K562 (cell line): ENCODE data around the gene CEP120. TPM values are rescaled to one million over a fixed set of nuclear protein-coding genes. Genes with fewer than 3 reads are reported as not detected.

ENCODE experiments used
- CXXC5 ChIP-seq: fragments of 250-450 bp; sonication (Bioruptor Pico); IDR thresholded peaks from 2 replicates; pipeline ENCODE4 v1.8.0; 2022; ENCODE audit warnings: inconsistent platforms, mild to moderate bottlenecking, moderate library complexity
- ILK ChIP-seq: fragments of 450-650 bp; IDR thresholded peaks from 2 replicates; pipeline ENCODE4 v1.6.1; 2016; ENCODE audit warnings: missing genetic modification characterization, low read depth, mild to moderate bottlenecking, missing compliant biosample characterization, moderate library complexity, borderline replicate concordance
- LEF1 ChIP-seq: fragments of 450-650 bp; IDR thresholded peaks from 2 replicates; pipeline ENCODE4 v1.6.1; 2016; ENCODE audit warnings: mild to moderate bottlenecking
- PYGO2 ChIP-seq: fragments of 450-650 bp; IDR thresholded peaks from 2 replicates; pipeline ENCODE4 v1.6.1; 2016; ENCODE audit warnings: mild to moderate bottlenecking, missing genetic modification characterization, moderate library complexity, missing compliant biosample characterization
- SREBF2 ChIP-seq: sonication (generic); formaldehyde crosslinking; IDR thresholded peaks from 2 replicates; pipeline ENCODE4 v1.4.0; 2020; ENCODE audit warnings: mild to moderate bottlenecking, missing genetic modification reagents
- SRSF1 ChIP-seq: fragments of 200-400 bp; formaldehyde crosslinking; IDR thresholded peaks from 2 replicates; pipeline ENCODE4 v1.6.1; 2017; ENCODE audit warnings: mild to moderate bottlenecking, low read depth, low read length, moderate library complexity
- WHSC1 ChIP-seq: IDR thresholded peaks from one replicate; pipeline ENCODE4 v1.6.1; 2012; ENCODE audit warnings: low read length, control low read depth, inconsistent platforms
- ZNF174 ChIP-seq: fragments of 250-450 bp; sonication (Bioruptor Pico); IDR thresholded peaks from 2 replicates; pipeline ENCODE4 v1.4.0; 2020; ENCODE audit warnings: mild to moderate bottlenecking
- polyA plus RNA-seq, 8 experiments: library from polyadenylated mRNA; depleted of rRNA in 4 of 8; stranded (reverse) in 5 of 8; unstranded in 3 of 8; fragments of >200 nt; fragmentation: Nextera tagmentation in 2 of 8; fragmentation: Illumina TruSeq in 1 of 8; extraction: Ambion mirVana in 2 of 8; extraction: Trizol in 1 of 8; gene quantifications; 2 replicates each; pipeline versions ENCODE4 v1.2.1 to v1.2.3, GENCODE V29; 2011 to 2014; ENCODE audit warnings: inconsistent platforms in 1 of 8, missing spikeins in 1 of 8
- total RNA-seq, 7 experiments: library from RNA; depleted of rRNA in 6 of 7; stranded (reverse); fragments of >200 nt in 6 of 7; fragmentation: Illumina TruSeq in 2 of 7; extraction: Trizol in 2 of 7; gene quantifications; 2 replicates each; pipeline versions ENCODE4 v1.2.1 to v1.2.3, GENCODE V29; 2011 to 2021; ENCODE audit warnings: low replicate concordance in 1 of 7
- TF ChIP-seq, protein P1 (sequence below): IDR thresholded peaks from 2 replicates; pipeline ENCODE4 v1.6.1; 2016; ENCODE audit warnings: missing genetic modification characterization, missing compliant biosample characterization

The CEP120 gene
- total and polyA plus RNA-seq, 9 of the 15 experiments (the other 6 are each of a cell fraction or from before 2014, with no cell fraction given), result 3.3 to 24.9 (median 14.4) TPM

DNA sequence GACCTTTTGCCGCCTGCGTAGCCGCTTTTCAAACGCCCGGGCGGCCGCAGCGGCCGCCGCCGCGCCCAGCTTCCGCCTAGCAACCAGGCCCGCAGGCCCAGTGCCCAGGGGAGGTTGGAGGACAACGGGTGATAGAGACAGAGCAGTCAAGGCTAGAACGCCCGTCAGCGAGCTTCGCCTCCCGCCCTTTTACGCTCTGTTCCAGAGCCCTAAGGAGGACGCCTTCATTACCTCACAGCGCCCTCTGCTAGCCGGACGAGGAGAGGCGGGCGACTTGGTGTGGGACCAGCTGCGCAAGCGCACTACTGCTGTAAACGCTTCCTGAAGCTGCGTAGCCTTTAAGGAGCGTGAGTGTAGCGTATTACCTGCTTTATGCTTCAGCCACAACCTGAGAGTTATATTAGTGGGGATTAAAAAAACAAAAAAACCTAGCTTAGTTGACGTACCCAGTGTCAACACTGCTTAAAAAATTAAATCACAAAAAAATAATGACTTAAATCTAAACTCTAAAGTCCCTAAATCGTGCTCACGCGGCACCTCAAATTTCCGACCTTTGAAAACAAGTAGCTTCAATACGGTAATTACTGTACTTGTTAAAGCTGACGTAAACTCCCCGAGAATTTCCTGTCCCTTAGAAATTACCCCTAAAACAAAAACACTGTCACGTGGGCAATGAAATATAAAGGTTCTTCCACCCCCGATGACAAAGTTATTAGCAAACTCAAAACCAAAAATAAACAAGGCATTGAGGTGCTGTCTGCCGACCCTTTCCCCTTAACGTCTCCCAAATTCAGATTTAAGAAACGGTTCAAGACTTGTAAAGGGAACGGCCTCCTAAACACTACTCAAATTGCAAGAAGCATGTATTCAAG lies at the start of gene CEP120 (continued):
- TF ChIP-seq, protein P1, sequence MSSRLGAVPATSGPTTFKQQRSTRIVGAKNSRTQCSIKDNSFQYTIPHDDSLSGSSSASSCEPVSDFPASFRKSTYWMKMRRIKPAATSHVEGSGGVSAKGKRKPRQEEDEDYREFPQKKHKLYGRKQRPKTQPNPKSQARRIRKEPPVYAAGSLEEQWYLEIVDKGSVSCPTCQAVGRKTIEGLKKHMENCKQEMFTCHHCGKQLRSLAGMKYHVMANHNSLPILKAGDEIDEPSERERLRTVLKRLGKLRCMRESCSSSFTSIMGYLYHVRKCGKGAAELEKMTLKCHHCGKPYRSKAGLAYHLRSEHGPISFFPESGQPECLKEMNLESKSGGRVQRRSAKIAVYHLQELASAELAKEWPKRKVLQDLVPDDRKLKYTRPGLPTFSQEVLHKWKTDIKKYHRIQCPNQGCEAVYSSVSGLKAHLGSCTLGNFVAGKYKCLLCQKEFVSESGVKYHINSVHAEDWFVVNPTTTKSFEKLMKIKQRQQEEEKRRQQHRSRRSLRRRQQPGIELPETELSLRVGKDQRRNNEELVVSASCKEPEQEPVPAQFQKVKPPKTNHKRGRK (tag), result no peak
- no peak for TF ChIP-seq SRSF1
- TF ChIP-seq PYGO2 (tag), result no peak
- peak; percentile 87 for TF ChIP-seq CXXC5 (CRISPR knock-in tag)
- no peak for TF ChIP-seq SREBF2 (CRISPR knock-in tag)
- TF ChIP-seq ILK (tag), result no peak
- TF ChIP-seq ZNF174 (CRISPR knock-in tag), result no peak
- no peak for TF ChIP-seq WHSC1
- no peak; the same call in 1 of the 2 replicates for TF ChIP-seq LEF1
